WERI-Rb-1 (cell line): ENCODE measurements around the gene TMTC4.

Experiments
- DNase-seq: peaks from one replicate; pipeline ENCODE4 v3.0.0-alpha.2; 2020
- H3K27ac ChIP-seq: fragments of 250-450 bp; sonication (Bioruptor Pico); 2 replicates; pipeline ENCODE4 v1.5.1; 2020; ENCODE audit warnings: mild to moderate bottlenecking, moderate library complexity
- H3K27me3 ChIP-seq: fragments of 250-450 bp; sonication (Bioruptor Pico); 2 replicates; pipeline ENCODE4 v1.5.1; 2021; ENCODE audit warnings: mild to moderate bottlenecking, low read depth, moderate library complexity; ENCODE audit not compliant: insufficient read depth, severe bottlenecking
- H3K36me3 ChIP-seq: fragments of 250-450 bp; sonication (Bioruptor Pico); 2 replicates; pipeline ENCODE4 v1.5.1; 2020; ENCODE audit warnings: mild to moderate bottlenecking, moderate library complexity
- H3K4me3 ChIP-seq: 2 replicates; pipeline ENCODE4 v1.5.1; 2011; ENCODE audit warnings: low read depth, mild to moderate bottlenecking, control low read depth, low read length
- H3K9me3 ChIP-seq: fragments of 250-450 bp; sonication (Bioruptor Pico); 2 replicates; pipeline ENCODE4 v1.5.1; 2021; ENCODE audit warnings: mild to moderate bottlenecking, moderate library complexity; ENCODE audit not compliant: severe bottlenecking
- TF ChIP-seq, protein P1 (sequence below): IDR thresholded peaks from 2 replicates; pipeline ENCODE4 v1.5.1; 2011; ENCODE audit warnings: low read depth, mild to moderate bottlenecking, control low read depth, inconsistent platforms, low read length

Gene TMTC4

DNA sequence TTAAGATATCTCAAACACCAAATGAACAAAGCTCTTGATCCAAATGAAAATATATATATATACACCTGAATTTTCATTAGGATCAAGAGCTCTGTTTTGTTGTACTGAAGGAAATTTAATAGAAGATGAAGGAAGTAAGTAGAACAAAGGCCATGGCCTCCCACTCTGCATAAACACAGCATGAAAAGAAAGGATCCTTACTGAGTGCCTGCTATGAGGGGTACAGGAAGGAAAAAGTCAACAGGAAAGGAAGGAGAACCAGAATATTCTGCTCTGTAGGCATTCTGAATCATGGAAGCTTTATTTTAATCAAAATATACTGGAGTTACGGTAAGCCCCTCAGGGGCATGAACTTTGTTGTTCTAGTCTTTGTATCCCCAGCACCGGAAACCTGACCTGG is 22.1 kb downstream of the TMTC4 start:
- no peaks in the 10 kb centered on the region for H3K9me3 ChIP-seq
- TF ChIP-seq, protein P1, sequence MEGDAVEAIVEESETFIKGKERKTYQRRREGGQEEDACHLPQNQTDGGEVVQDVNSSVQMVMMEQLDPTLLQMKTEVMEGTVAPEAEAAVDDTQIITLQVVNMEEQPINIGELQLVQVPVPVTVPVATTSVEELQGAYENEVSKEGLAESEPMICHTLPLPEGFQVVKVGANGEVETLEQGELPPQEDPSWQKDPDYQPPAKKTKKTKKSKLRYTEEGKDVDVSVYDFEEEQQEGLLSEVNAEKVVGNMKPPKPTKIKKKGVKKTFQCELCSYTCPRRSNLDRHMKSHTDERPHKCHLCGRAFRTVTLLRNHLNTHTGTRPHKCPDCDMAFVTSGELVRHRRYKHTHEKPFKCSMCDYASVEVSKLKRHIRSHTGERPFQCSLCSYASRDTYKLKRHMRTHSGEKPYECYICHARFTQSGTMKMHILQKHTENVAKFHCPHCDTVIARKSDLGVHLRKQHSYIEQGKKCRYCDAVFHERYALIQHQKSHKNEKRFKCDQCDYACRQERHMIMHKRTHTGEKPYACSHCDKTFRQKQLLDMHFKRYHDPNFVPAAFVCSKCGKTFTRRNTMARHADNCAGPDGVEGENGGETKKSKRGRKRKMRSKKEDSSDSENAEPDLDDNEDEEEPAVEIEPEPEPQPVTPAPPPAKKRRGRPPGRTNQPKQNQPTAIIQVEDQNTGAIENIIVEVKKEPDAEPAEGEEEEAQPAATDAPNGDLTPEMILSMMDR, result no peak
- H3K4me3 ChIP-seq, result no peak overlapping the region
- DNase-seq, result no peak
- H3K27ac ChIP-seq, result no peak overlapping the region
- peaks cover 31% of the 10 kb centered on the region for H3K36me3 ChIP-seq
- H3K27me3 ChIP-seq, result no peaks in the 10 kb centered on the region

DNA sequence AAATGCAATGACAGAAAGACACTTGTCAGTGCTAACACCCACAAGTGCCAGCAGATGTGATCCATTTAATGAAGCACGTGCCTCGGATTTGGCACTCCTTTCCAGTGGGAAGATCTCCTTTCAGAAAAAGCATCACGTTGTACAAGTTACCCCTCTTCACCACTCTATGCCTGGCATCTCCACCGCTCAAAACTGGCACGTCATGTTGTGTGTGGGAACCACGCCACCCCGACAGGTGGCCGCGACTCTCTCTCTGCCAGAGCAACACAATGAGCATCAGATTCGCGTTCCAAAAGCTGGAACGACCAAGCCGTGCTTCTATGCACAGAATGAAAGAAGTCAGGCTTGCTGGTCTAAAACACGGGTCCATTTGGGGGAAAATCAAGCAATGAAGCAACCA is 24.3 kb downstream of the TMTC4 start:
- no peak for DNase-seq
- Histone ChIP-seq H3K36me3 (peaks cover 11% of the 10 kb centered on the region), H3K9me3 (no peaks in the 10 kb centered on the region), H3K27me3 (no peaks in the 10 kb centered on the region), H3K4me3 (no peak overlapping the region), H3K27ac (no peak overlapping the region)
- TF ChIP-seq, protein P1, result no peak

DNA sequence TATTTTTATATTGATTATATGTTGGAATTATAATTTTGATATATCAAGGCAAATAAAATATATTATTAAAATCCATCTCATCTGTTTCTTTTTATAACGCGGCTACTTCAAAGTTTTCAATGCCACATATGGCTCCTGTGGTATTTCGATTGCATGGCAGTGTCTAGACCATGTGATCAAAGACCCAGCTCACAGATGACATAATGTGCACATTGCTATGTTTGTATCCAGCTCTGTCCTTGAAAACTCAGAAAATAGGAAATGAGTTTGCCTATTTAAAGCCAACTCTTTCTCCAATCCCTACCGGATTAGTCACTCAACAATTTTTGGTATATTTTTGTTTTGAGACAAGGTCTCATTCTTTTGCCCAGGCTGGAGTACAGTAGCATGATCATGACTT is 26.2 kb downstream of the TMTC4 start:
- Histone ChIP-seq H3K36me3 (peaks cover 9% of the 10 kb centered on the region), H3K27me3 (no peaks in the 10 kb centered on the region), H3K9me3 (no peaks in the 10 kb centered on the region), H3K27ac (no peak overlapping the region), H3K4me3 (no peak overlapping the region)
- DNase-seq, result no peak
- TF ChIP-seq, protein P1, result no peak

DNA sequence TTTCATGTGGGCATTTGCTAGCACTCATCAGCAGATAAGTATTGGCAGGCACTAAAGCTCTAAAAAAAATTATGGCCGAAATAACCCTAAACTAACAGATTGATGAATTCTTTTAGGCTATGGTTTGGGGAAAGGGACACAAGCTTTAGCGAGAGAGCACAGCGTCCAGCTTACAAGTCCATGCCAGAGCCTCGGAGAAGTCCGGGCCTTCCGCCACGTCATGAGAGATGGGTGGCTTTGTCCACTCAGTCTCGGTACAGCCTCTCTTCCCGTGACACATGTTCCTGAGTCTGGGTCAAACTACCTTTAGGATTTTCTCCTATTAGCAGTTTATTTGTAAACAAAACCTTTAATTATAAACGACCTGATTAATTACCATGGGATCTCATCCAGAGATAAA is 27.7 kb downstream of the TMTC4 start:
- no peak overlapping the region for H3K4me3 ChIP-seq
- TF ChIP-seq, protein P1, result no peak
- H3K27ac ChIP-seq, result no peak overlapping the region
- DNase-seq, result no peak
- no peaks in the 10 kb centered on the region for H3K9me3 ChIP-seq
- H3K36me3 ChIP-seq, result peaks cover 15% of the 10 kb centered on the region
- H3K27me3 ChIP-seq, result no peaks in the 10 kb centered on the region

DNA sequence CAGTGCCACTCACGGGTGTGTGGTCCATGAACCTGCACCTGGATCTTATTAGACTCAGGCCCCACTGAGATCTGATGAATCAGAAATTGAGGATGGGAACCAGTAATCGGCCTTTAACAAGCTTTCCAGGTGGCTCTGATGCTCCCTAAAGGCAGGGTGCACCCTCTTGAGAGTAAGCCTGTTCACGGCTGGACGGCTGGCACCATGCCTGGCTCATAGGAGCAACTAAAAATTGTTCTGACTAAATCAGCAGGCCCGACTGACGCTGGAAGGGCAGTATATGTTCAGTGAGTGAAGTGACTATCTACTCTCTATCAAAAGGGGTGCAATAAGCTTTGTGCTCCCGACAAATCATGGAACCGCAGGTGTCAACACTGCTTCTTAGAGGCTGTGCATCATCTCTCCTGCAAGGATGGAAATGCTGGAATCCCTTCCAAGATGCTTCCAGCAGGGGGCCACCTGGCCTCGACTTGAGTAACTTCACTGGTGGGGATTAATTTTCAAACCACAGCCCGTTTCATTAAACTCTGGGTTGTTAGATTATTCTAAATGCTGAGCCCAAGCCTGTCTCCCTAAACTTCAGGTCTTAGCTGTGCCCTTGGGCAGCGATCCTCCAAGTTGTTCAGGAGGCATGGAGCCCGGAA is 28.4 kb downstream of the TMTC4 start:
- Histone ChIP-seq H3K27ac (no peak overlapping the region), H3K4me3 (no peak overlapping the region), H3K9me3 (no peaks in the 10 kb centered on the region), H3K27me3 (no peaks in the 10 kb centered on the region), H3K36me3 (peaks cover 23% of the 10 kb centered on the region)
- peak; percentile 76 for DNase-seq
- TF ChIP-seq, protein P1, result peak; percentile 86

DNA sequence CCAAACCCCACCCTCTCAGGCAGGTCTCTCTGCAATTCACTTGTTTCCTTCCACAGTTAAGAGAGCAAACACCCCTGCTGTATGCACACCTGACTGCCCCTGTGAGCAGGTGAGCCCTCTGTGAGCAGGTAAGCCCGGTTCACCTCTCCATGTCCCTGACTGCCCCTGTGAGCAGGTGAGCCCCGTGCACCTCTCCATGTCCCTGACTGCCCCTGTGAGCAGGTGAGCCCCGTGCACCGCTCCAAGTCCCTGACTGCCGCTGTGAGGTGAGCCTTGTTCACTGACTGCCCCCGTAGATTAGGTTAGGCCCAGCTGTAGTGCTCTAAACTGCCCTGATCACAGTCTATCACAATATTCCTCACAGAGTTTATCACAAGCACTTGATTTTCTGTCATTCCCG is 29.2 kb downstream of the TMTC4 start:
- H3K4me3 ChIP-seq, result no peak overlapping the region
- H3K36me3 ChIP-seq, result peaks cover 27% of the 10 kb centered on the region
- no peak for DNase-seq
- H3K27ac ChIP-seq, result no peak overlapping the region
- no peaks in the 10 kb centered on the region for H3K27me3 ChIP-seq
- TF ChIP-seq, protein P1, result no peak
- no peaks in the 10 kb centered on the region for H3K9me3 ChIP-seq
